Thyroid gland (tissue), 4 donors: Measurements from ENCODE around the gene RIC3.

Experiments
- POLR2A ChIP-seq, 2 donors: fragments of 450-650 bp; IDR thresholded peaks; one replicate each; pipeline ENCODE4 v1.6.1; 2017; ENCODE audit warnings: antibody characterized with exemption in 2 of 2, mild to moderate bottlenecking in 2 of 2, moderate library complexity in 1 of 2
- TF ChIP-seq, protein P1 (sequence below), 6 experiments: fragments of 200-600 bp in 3 of 6; fragments of 450-650 bp in 3 of 6; sonication (generic) in 3 of 6; IDR thresholded peaks; one replicate each; pipeline ENCODE4 v1.5.1; 2016 to 2019; ENCODE audit warnings: antibody characterized with exemption in 6 of 6, mild to moderate bottlenecking in 2 of 6, inconsistent platforms in 1 of 6, moderate library complexity in 1 of 6

DNA sequence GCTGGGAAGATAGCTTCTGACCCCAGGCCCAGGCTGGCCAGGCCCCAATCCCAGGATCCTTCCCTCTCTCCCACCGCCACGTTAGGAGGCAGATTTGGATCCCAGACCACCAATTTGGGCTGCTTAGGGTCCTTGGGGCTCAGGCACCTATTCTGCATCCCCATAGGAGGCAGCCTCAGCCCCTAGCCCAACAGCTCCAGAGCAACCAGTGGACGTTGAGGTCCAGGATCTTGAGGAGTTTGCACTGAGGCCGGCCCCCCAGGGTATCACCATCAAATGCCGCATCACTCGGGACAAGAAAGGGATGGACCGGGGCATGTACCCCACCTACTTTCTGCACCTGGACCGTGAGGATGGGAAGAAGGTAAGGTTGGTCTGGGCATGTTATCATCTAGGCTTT lies 71.8 kb downstream of the RIC3 start:
- TF ChIP-seq POLR2A (IDR thresholded peaks at IDR 0.05) = no peak
- TF ChIP-seq, protein P1, sequence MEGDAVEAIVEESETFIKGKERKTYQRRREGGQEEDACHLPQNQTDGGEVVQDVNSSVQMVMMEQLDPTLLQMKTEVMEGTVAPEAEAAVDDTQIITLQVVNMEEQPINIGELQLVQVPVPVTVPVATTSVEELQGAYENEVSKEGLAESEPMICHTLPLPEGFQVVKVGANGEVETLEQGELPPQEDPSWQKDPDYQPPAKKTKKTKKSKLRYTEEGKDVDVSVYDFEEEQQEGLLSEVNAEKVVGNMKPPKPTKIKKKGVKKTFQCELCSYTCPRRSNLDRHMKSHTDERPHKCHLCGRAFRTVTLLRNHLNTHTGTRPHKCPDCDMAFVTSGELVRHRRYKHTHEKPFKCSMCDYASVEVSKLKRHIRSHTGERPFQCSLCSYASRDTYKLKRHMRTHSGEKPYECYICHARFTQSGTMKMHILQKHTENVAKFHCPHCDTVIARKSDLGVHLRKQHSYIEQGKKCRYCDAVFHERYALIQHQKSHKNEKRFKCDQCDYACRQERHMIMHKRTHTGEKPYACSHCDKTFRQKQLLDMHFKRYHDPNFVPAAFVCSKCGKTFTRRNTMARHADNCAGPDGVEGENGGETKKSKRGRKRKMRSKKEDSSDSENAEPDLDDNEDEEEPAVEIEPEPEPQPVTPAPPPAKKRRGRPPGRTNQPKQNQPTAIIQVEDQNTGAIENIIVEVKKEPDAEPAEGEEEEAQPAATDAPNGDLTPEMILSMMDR (IDR thresholded peaks at IDR 0.05) = no peak
